HG03469 (cell line): Measurements from ENCODE around the gene CCNF.

Experiments
- ATAC-seq: cut with Tn5 transposase; IDR thresholded peaks from one replicate; pipeline ENCODE4 v1.9.1; 2021; ENCODE audit warnings: mild to moderate bottlenecking, moderate library complexity, moderate number of reproducible peaks; ENCODE audit not compliant: unreplicated experiment

CCNF gene

DNA sequence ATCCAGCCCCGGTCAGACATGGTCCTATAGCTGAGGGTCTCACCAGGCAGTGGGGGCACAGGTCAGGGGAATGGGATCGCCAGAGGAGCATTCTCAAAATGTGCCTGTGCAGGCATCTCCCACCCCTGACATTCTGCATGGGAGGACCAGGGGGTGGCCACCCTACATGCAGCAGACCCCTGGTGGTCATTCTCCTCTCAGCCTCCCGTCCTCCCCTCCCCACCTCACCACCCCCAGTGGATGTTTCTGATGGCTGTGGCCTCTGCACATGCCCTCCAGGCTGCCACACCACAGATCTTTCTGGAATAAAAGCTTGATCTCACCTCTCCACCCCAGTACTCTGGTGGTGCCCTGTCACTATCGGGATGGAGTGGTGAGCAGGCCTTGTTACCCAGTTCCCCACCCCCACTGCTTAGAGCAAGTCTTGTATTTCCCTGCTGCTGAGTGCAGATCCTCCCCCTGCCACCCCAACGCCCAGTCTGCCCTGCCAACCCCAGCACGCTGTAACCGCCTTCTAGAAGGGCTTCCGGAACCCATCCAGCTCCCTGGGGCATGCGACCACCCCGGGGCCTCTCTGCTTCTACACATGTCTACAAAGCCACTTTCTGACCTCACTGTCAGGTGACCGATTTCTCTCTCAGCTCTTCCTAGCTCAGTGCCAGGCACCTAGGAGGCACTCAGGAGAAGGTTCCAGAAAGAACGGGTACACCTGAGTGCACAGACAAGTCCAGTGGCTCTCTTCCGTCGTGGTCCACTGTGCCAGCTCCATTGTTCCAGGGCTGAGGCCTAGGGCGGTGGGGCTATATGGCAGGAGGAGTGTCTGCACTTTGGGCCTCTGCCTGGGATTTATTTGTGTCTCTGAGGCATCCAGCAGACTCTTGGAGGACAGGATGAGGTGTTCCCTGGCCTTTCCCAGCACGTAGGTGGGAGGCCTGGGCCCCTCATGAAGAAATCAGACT lies 55.0 kb downstream of the CCNF start:
- no peak for ATAC-seq

DNA sequence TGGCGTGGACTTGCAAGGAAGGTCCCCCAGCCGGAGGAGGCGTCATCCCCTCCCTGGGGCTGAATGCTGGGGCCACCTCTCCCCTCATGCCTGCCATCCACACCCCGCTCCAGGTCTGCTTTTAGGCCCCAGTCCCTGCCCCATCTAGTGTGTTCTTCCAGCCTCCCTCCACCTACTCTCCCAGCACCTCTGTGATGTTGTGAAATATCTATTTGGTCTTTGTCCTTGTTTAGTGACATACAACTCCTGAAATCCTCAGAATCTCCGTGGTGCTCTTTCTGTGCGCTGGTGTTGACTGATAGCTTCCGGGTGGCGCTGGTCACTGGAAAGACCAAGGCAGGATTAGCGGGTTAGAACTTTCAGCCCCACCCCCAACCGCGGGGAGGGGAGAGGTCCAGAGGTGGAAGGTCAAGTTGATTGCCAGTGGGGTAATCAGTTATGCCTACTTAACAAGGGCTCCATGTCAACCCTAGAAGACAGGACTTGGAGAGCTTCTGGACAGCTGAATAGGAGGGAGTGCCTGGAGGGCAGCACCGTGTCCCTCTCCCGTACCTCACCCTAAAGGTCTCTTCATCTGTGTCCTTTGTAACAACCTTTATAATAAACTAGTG lies 55.8 kb downstream of the CCNF start:
- ATAC-seq = no peak

DNA sequence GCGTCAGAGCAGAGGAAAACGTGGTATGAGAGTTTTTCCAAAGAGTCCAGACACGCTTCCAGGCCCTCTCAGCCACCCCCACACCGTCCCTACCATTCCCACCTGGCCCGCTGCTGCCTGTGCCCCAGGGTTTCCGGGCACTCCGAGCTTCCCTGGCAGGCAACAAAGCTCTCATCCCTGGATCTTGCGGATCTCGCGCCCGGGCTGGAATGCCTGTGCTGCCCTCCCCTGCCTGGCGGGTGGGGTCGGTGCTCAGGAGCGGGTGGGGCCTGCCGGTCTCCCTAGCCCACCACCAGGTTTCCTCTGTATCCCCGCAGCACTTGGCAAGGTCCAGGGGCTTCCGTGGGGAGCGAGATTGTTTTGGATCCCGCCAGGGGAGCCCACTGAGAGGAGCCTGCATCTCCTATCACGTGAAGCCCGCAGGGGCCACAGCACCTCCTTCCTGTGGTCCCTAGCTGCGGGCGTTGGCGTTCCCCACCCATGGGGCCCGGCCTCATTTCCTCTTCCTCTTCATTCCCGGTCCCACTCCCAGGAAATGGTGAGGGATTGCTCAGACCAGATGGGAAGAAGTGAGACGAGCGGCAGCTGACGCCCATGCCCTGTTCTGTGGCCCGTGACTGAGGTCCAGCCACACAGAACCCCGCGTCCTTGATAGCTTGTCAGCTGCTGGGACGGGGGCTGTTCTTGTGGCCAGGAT lies 56.7 kb downstream of the CCNF start:
- no peak for ATAC-seq

DNA sequence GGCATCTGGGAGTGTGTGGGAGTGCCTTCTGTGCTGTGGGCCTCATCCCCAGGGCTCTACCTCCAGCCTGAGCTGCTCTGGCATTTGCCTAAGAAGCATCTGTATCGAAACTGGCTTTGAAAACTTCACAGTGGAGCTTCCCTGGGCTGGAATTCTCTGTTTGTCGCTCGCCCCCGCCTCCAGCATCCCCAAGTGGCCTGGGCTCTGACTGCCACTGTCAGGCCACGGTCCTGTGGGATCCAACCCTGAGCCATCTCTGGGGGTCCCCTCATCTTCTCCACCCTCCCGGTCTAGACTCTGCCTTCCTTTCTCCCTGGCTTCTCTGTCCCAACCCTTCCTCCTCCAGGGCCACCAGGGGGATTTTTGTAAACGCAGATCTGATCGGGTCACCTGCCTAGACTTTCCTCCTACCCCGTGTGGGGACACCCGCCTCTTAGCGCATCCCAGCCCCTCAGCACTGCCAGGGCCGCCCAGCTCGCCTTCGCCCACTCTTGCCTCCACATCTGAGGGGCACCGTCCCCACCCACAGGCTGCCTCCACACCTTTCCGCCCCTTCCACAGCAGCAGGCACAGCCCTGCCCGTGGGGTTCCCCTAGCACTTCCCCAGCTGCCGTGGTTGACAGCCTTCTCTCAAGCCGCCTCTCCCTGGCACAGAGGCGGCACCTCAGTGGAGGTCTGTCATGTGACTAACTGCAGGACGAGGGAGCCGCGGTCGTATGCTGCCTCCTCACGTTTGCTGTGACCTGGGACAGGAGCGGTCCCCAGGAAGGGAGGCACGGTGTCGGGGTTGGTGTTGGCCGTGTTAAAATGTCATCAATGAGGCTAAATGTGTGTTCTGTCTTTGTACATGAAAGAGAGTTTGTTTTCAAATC lies 57.6 kb downstream of the CCNF start:
- ATAC-seq = no peak

DNA sequence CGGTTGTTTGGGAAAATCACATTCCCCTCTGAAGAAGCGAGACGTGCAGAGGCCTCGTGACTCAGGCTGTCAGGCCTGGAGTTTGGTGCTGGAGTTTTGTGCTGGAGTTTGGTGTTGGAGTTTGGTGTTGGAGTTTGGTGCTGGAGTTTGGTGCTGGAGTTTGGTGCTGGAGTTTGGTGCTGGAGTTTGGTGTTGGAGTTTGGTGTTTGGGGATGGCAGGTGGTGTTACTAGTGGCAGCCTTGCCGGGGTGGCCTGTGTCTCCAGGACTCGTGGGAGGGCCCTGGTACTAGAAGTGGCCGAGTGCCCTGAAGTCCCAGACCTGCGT lies 58.2 kb downstream of the CCNF start:
- no peak for ATAC-seq

DNA sequence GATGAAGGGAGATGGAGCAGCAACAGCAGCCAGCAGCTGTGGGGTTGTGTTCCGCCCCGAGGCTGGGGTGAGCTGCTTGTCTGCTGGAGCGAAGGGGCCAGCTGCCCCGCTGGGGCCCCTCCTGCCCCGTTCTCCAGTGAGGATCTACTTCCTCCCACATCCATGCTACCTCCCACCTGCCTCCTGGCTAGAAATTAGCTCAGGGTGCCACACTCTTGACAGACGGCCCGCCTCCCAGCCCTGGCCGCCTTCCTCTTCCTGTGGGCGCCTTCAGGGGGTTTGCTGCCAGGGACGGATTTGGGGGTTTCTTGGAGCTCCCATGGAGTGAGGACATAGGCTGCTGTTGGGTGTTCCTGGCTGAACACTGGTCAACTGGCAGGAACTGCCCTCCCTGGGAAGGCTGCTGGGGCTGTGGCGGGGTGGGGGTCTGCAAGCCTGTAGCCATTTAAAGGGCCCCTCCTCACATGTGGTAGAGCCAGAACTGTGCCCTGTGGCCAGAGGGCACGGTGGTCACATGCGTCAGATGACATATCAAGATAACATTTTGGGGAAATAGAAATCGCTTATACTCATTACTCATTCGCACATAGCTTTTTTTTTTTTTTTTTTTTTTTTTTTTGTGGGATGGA lies 58.8 kb downstream of the CCNF start:
- ATAC-seq = no peak

DNA sequence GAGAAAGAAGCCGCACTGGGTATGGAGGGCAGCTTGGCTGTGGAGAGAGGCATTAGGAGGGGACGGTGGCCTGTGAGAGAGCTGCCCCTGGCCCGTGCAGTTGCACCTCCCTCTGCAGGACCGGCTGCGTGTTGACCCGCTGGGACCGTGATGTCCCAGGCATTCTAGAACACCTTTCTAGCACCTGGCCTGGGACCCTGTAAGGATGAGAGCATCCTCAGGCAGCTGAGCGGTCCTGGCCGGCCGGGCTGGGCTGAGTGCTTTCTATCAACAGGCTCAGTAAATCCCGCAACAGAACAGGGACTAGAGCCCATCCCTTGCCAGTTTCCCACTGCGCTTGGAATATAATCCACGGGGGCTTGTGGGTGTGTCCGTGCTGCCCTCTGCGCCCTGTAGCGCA lies 60.3 kb downstream of the CCNF start:
- ATAC-seq = no peak

DNA sequence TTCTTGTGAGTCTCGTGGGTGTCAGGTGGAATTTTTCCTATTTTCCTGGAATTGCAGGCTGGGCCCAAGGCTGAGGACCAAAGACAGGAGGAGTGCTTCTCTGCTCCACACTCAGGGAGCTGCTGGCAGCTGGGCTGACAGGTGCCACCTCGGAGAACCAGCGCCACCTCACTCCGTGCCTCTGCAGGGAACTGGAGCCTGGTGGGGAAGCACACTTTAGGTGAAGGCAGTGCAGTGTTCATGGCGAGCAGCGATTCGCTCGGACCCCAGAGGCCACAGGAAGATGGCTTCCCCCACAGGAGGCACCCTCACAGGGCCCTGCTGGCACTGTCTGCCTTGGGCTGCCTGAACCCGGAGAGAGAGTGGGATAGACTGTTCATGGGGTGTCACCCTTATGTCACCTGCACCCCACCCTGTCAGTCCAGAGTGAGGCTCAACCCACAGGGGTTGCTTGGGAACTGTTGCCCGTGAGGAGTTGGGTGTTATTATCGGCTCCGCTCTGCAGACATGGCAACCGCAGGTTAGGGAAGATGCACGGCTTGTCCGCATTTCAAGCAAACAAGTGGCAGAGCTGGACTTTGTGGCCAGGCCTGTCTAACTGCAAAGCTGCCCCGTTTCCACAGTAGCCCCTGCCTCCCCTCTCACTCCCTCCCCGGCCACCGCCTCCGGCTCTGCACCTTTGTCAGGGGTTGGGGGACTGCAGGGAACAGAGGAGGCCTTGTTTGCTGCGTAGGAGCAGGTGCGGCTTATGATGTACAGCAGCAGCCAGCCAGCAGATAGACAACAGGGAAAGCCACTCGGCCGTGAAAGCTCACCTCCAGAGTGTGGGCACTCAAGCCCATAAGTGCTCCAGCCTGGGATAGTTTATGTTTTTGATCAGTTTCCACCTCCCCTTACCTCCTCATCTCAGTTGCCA lies 61.2 kb downstream of the CCNF start:
- ATAC-seq = no peak

DNA sequence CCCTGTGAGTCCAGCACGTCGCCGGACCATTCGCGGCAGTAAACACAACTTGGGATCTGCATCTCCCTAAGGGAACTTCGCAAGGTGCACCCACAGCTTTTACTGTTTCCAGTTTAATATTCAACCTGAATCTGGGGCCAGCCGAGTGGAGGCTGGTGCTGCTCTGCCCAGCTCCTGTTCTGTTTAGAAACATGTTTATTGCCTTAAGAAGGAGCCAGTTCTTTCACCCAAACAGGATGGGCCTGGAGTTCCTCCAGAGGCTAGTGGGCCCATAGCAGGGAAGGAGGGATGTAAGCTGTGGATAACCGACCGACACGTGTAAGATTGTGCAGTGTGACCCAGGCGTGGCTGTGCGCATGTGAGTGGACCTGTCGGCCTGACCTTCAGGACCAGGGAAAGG lies 63.0 kb downstream of the CCNF start:
- no peak for ATAC-seq

DNA sequence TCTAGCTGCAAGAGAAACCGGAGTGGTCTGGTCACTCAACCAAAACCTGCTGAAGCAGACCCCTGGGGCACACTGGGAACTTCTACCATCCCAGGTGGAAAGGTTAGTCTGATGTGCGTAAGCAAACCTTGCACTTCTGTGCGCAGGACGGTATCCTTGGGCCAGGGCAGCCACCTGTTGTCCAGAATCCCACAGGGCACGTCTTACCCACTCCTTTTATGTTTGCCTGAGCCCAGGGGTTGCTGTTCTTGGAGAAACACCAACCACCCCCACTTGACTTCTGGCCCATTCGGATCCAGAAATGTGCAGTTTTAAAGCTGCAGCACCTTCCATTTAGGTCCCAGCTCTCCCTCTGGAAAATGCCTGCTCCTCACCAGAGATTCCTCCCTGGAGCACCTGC lies 64.4 kb downstream of the CCNF start:
- no peak for ATAC-seq

DNA sequence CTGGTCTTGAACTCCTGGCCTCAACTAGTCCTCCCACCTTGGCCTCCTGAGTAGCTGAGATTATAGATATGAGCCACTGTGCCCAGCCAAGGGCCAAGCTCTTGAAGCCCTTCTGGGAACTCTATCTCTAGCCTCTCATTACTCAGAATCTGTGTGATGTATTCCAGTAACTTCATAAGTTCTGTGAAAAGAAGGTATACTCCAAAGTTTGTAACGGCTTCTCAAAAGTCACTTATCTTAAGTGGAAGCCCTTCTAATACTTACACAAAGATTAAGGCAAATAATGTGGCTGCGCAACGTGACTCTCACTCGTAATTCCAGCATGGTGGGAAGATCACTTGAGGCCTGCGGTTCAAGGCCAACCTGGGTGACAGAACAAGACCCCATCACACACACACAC lies 65.4 kb downstream of the CCNF start:
- no peak for ATAC-seq

DNA sequence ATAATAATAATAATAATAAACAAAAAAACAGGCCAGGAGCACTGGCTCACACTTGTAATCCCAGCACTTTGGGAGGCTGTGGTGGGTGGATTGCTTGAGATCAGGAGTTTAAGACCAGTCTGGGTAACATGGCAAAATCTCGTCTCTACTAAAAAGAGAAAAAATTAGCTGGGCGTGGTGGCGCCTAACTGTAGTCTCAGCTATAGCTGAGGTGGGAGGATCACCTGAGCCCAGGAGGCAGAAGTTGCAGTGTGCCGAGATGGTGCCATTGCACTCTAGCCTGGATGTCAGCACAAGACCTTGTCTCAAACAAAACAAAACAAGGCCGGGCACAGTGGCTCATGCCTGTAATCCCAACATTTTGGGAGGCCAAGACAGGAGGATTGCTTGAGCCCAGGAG lies 65.8 kb downstream of the CCNF start:
- ATAC-seq = no peak

DNA sequence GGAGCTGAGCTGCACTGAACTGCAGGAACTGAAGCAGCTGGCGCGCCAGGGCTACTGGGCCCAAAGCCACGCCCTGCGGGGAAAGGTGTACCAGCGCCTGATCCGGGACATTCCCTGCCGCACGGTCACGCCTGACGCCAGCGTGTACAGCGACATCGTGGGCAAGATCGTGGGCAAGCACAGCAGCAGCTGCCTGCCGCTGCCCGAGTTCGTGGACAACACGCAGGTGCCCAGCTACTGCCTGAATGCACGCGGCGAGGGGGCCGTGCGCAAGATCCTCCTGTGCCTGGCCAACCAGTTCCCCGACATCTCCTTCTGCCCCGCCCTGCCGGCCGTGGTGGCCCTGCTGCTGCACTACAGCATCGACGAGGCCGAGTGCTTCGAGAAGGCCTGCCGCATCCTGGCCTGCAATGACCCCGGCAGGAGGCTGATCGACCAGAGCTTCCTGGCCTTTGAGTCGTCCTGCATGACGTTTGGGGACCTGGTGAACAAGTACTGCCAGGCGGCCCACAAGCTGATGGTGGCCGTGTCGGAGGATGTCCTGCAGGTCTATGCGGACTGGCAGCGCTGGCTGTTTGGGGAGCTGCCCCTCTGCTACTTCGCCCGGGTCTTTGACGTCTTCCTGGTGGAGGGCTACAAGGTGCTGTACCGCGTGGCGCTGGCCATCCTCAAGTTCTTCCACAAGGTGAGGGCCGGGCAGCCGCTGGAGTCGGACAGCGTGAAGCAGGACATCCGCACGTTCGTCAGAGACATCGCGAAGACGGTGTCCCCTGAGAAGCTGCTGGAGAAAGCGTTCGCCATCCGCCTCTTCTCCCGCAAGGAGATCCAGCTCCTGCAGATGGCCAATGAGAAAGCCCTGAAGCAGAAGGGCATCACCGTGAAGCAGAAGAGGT lies 67.2 kb downstream of the CCNF start:
- no peak for ATAC-seq

DNA sequence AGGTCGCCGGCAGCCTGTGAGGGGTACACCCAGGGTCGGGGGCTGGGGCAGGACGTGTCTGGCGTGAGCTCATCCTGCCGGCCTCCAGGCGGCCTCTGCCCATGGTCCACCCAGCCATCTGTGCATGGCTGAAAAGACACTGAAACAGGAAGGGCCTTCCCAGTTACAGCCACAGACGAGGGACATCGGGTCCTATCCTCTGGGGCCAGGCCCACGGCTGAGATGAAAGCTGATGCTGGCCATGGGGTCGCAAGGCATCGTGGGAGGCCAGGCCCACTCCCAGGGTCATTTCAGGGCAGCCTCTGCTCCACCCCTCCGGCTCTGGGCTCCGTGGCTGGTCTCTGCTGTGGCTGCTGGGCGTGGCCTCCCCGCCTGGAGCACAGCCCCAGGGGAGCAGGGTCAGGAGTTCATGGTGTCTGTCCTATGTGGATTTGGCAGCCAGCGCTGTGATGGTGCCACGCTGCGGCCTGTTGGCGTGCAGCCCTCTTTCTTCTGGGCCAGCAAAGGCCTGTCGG lies 67.9 kb downstream of the CCNF start:
- ATAC-seq = no peak

DNA sequence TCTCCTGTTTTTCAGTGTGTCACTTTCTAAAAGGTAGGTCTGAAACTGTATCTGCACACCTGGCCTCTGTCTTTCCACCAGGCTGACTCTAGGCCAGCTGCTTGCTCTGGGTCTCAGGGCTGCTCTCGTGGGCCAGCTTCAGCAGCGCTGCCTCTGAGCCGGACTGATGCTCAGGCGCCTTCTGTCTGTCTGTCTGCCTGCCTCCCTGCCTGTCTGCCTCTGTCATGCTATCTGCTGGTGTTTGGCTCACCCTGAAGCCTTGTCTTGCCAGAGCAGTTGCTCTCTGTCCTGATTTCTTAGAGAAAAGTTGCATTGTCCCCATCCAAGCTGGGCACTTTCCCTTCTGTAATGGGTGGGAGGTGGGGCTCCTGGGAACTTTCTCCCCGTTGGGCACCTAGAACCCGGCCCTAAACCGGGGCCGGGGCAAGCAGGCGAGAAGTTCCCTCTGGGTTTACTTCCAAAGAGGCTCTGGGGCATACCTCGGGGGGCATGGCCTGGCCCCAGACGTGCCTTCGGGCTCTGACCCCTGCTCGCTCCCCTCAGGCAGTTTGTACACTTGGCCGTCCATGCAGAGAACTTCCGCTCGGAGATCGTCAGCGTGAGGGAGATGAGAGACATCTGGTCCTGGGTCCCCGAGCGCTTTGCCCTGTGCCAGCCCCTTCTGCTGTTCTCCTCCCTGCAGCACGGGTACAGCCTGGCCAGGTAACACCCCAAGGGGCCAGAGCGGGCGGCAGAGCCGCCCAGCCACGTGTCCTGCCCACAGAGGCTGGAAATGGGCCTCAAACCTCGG lies 68.6 kb downstream of the CCNF start:
- ATAC-seq = no peak

DNA sequence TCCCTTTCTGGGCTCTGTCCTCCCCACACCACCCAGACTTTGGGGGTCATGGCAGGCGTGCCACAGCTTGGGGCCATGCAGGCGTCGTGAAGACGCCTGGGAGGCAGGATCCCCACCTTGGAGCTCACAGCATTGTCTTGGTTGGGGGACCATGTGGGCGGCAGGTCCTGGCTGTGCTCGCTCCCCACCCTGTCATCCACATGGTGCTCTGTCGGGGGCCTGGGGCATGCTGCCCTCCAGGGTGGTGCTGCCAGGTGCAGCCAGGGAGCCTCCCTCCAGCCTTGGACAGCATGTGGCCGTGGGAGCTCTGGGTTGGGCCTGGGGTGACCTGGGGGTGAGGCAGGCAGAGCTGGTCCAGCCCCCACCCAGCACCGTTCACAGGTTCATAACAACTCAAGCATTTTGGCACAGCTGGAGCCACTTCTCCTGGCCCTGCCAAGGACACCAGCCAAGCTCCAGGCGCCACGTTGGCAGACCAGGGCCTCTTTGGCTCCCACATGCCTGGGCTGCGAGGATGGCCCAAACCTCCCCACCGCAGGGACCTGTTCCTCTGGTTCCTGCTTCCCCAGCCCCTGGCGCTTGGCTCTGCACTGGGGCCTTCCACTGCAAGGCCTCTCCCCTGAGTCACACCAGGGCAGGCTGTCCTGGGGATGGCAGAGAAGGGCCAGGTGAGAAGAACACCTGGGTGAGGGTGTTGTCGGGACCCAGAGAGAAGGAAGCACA lies 69.4 kb downstream of the CCNF start:
- ATAC-seq = no peak

DNA sequence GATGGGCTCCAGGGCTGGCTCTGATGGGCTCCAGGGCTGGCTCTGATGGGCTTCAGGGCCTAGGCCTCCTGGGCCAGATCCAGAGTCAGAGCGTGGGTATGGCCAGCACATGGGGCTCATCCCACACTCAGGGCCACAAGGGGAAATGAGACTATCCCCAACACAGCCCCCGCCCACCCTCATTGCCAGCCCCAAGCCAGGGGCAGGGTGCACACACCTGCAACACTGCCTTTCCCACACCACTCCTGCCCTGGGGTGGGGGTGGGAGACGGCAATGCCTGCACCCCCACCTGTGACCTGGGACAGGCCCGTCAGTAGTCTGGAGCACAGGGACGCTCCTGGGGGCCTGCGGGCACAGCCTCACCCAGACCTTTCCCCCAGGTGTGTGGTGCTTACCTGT lies 70.2 kb downstream of the CCNF start:
- ATAC-seq = no peak
